ENCODE results near the gene RBM8A.
"Not testable (repeated sequence)": the region's sequence is repeated elsewhere in the genome, so short reads cannot be mapped to it uniquely, and the experiment has no call there.

The RBM8A gene

DNA sequence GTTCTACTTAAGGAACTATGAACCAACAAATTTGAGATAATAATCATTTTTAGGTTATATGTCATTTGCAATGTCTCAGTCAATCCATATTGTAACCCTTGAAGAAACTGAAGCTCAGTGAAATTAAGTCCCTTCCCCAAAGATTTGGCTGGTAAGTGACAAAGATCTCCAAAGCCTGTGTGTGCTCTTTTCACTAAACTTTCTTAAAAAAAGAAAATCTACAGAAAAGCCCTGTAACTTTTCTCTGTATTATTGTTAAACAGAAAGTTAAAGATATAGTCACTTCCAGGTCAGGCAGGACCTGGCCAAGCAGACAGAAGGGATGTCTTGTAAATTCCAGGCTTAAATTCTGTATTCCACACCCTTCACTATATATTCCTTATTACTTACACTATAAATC, 29.1 kb upstream of the RBM8A start:
- DNase-seq, result no peak

DNA sequence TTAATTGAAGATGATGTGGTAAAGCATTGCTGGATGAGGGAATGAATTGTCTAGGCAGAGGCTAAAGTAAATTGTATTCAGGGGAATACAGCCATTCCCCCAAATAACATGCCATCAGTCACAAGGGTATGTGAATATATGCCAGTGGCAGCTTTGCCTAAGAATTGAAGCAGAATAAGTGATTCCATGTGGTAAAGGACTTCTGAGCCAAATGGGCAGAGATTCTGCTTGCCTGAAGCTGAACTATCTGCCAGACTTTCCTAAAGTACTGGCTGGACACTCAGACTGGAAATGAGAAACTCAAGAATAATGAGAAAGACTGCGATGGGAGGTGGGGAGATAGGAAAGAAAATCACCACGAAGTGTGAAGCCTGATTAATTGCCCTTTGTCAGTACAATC, 28.2 kb upstream of the RBM8A start:
- DNase-seq, result no peak

DNA sequence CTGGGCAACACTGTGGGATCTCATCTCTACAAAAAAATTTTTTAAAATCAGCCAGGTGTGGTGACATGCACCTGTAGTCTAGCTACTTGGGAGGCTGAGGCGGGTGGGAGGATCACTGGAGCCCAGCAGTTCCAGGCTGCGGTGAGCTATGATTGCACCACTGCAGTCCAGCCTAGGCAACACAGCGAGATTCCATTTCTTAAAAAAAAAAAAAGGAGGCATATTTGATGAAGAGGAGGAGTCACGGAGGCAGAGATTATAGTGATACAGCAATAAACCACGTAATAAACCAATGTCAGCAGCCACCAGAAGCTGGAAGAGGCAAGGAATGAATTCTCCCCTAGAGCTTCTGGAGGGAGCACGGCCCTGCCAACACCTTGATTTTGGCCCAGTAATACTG, 26.6 kb upstream of the RBM8A start:
- DNase-seq, result no peak

DNA sequence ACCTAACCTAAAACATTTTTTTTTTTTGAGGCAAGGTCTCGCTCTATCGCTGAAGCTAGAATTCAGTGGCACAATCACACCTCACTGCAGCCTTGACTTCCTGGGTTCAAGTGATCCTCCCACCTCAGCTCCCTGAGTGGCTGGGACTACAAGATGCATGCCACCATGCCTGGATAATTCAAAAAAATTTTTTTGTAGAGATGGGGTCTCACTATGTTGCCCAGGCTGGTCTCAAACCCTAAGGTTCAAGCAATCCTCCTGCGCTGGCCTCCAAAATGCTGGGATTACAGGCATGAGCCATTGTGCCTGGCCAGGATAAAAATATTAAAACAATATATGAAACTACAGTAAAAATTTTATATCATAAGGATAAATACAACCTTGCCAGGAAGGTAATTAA, 25.6 kb upstream of the RBM8A start:
- no peak for DNase-seq

DNA sequence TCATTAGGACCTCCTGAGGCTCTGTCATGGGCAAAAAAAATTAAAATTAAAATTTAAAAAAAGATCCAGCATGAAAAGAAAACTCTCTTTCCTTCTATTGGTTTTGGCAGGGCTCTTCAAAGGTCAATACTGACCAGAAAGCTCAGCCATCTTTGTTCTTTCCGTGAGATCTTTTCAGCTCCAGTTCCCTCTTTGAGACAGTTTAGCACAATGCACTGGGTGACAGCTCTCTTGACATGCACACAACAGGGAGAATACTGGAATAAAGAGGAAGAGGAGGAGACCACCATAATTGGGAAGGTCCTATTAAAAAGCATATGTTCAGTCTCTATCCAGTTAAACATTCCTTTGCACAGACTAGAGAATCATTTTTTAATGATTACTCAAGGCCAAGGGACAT, 24.2 kb upstream of the RBM8A start:
- DNase-seq, result no peak

DNA sequence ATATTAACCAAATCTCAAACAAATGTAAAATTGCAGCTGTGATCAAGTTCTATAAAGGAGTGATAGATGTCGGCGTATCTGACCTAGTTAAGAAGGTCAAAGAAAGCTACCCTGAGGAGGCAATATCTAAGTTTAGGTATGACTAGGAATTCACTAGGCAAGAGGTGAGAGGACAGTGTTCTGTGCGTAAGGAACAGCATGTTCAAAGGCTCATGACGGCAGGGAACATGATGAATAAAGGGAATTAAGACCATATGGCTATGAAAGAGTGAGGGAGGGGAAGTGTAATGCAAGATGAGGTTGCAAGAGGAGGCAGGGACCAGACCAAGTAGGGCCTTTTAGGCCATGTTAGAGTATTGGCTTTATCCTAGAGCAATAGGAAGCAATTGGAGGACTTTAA, 21.9 kb upstream of the RBM8A start:
- DNase-seq, result no peak

DNA sequence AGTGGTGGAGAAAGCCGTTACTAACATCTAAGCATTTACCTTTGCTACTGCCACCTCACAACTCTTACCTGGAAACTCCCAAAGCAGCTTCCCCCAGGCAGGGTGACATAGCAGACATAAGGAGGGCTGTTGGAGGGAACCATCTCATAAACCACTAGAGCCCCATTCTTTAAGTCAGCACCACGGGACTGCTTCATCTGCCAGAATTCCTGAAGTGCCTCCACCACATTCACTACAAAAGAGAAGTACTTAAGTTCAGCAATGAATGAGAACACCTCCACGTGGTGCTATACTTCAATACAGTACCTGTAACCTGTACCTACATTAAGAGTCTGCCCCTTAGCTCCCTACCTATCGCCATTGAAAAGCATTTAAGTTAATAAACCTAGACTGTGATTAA, 20.3 kb upstream of the RBM8A start:
- no peak for DNase-seq

DNA sequence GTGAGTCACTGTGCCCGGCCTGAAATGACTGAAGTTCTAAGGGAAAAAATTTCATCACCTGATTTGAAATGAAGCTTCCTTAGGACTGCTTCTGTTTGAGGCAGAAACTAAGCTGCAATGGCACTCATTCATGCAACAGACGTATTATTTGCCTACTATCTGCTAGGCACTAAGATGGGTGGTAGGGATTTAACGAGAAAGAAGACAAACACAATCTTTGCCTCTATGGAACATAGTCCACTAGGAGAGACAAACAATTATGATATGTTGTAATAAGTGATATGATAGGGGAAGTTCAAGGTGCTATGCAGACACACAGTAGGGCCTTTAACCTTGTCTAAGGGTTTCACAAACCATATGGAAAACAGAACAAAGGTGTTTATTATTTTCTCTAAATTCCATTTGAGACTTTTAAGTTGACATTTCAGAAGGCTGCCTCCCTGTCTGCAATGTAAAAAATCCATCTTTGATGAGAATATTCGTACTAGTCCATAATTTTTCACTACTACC, 19.2 kb upstream of the RBM8A start:
- no peak for DNase-seq

DNA sequence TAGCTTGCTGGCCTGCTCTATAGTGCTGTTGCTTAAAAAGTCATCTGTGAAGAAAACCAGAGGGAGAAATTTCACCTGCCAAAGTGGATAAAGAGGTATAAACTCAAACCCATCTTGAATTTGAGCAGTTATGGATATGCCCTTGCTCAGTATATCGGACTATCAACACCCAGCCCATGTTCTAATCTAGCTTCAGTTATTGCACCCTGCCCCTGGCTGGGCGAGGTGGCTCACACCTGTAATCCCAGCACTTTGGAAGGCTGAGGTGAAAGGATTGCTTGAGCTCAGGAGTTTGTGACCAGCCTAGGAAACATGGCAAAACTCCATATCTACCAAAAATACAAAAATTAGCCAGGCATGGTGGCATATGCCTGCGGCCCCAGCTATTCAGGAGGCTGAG, 17.2 kb upstream of the RBM8A start:
- DNase-seq, result no peak

DNA sequence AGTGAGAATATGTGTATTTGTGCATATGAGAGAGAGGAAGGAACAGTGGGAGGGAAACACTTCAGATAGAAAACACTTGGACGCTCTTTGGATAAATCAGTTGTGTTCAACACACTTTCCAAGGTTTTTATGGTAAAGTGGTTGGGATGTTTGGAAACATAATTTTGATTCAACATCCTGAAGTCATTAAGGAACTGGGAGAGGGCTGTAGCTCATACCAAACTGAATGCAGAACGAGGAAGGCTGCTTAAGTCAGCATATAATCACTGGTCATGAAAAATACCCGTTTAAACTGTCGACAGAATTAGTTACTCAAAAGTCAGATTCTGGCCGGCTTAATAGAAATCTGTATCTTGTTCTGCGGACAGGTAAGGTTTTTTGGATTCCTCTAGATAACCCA, 15.6 kb upstream of the RBM8A start:
- no peak for DNase-seq

DNA sequence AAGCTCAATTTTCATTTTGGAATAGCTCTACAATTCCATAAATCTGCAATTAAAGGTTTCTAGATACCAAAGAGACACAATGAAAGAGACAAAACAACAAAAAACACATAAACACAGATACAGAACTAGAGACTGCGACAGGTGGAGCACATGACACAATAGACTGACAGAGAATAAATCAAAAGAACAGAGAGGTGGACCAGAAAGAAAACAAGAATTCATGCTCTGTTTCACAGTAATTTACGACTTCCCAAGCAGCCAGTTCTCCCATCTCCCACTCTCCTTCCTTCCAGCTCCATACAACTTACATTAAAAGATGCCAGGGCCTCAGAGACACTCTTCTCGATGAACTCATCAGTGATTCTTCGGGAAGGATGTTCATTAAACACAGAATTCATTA, 15.1 kb upstream of the RBM8A start:
- DNase-seq, result no peak

DNA sequence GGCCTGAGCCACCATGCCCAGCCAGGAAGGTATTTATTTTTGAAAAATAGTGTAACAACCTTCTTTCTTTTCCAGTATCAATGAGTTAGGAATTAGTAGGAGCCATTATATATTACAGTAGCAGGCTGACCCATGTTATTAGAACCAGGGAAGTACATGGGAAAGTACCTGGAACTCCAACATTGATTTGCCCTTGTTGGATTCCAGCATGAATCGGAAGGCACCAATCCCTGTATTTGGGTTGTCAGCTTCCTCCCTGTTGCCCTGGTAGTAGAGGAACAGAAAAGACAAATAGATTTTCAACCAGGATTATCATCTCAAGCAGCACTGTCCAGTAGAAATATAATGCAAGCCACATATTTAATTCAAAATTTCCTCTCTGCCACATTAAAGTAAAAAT, 10.2 kb upstream of the RBM8A start:
- DNase-seq, result no peak

DNA sequence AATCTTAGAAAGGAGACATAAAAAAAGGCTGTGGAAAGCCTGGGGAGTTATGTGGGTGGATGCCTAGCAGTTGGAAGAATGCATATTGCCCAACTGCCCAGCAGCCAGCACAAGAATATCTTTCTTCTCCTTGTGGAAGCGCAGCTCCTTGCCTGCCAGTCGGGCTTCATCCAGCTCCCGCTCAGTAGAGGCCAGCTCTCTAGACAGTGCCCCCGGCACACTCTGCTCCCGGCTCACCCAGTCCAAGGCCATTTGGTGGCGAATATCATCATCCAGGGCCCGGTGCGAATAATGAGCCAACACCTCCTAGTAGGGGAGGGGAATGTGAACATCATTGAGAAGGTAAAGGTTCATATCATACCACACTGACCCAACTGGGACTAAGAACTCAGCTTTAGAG, 9.0 kb upstream of the RBM8A start:
- DNase-seq, result no peak

DNA sequence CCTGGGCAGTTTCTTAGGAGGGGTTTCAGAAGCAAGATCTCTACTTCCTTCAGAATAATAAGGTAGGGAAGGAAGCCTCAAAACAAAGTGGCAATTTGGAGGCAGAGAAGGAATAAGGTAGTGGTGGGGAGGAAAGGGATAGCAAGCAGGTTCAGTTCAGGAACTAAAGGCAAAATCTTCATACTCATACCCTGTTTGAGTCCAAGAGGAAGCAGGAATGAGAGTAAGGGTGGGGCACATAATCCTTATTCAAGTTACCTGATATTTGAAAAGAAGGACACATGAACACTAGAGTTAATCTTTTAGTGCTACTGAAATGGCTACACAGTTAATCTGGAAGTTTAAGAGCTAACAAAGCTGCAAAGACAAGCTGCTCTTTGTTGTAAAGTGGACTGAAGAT, 8.4 kb upstream of the RBM8A start:
- no peak for DNase-seq

DNA sequence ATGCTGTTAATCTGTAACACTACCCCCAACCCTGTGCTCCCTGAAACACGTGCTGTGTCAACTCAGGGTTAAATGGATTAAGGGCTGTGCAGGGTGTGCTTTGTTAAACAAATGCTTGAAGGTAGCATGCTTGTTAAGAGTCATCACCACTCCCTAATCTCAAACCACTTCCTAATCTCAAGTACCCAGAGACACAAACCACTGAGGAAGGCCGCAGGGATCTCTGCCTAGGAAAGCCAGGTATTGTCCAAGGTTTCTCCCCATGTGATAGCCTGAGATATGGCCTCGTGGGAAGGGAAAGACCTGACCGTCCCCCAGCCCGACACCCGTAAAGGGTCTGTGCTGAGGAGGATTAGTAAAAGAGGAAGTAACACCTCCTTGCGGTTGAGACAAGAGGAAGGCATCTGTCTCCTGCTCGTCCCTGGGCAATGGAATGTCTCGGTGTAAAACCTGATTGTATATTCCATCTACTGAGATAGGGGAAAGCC, 5.3 kb upstream of the RBM8A start:
- DNase-seq, result not testable (repeated sequence)

DNA sequence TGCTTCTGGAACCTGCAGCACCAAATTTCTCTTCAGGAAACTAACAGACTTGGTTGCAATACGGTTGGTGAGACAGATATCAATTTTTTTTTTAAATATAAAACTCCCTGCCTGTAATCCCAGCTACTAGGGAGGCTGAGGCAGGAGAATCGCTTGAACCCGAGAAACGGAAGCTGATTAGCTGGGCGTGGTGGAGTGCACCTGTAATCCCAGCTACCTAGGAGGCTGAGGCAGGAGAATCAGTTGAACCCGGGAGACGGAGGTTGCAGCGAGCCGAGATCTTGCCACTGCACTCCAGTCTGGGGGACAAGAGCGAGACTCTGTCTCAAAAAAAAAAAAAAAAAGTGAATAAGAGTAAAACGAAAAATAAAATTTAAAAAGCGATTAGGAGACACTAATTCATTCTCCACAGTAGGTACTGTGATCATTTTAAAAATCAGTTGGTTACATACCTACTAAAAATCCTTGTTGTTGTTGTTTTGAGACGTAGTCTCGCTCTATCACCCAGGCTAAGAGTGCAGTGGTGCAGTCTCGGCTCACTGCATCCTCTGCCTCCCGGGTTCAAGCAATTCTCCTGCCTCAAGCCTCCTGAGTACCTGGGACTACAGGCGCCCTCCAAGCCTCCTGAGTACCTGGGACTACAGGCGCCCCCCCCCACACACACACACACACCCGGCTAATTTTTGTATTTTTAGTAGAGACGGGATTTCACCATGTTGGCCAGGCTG, 796 bp upstream of the RBM8A start:
- DNase-seq, result no peak

DNA sequence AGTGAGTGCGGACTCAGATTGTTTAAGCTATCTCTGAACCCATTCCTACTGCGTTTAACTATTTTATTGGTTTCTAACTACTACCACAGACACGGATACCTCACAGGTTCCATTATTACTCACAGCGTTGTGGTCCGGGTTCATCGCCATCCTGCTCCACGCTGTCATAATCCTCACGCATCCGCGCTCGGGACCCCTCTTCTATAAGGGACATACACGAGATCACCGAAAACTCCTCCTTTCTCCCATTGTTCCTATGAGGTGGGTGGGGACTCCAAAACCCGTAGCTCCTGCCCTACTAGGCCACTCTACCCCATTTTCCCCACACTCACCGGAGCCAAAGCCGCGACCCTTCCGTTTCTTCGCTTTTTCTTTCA, 610 bp downstream of the RBM8A start:
- peak; percentile 64 for DNase-seq

DNA sequence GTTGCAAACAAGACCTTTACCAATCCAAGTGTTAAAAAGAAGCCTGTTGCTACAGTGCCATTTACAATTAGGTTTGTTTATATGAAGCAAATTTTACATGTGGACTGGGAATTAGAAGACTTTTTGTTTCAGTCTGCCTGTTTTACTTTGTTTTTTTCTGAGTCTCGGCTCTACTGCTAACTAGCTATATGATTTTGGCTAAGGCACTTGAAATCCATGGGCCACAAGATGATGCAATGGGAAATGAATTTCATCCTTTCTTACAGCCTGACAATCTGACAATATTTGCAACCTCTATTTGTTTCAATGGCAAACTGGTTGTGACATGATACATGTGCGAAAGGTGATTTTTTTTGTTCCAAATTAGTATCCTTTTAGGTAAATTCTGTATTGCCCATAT, 5.0 kb downstream of the RBM8A start:
- DNase-seq, result no peak

DNA sequence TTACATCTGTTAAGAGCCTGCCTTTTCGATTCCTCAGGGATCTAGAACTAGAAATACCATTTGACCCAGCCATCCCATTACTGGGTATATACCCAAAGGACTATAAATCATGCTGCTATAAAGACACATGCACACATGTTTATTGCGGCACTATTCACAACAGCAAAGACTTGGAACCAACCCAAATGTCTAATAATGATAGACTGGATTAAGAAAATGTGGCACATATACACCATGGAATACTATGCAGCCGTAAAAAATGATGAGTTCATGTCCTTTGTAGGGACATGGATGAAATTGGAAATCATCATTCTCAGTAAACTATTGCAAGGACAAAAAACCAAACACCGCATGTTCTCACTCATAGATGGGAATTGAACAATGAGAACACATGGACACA, 7.0 kb downstream of the RBM8A start:
- DNase-seq, result not testable (repeated sequence)

DNA sequence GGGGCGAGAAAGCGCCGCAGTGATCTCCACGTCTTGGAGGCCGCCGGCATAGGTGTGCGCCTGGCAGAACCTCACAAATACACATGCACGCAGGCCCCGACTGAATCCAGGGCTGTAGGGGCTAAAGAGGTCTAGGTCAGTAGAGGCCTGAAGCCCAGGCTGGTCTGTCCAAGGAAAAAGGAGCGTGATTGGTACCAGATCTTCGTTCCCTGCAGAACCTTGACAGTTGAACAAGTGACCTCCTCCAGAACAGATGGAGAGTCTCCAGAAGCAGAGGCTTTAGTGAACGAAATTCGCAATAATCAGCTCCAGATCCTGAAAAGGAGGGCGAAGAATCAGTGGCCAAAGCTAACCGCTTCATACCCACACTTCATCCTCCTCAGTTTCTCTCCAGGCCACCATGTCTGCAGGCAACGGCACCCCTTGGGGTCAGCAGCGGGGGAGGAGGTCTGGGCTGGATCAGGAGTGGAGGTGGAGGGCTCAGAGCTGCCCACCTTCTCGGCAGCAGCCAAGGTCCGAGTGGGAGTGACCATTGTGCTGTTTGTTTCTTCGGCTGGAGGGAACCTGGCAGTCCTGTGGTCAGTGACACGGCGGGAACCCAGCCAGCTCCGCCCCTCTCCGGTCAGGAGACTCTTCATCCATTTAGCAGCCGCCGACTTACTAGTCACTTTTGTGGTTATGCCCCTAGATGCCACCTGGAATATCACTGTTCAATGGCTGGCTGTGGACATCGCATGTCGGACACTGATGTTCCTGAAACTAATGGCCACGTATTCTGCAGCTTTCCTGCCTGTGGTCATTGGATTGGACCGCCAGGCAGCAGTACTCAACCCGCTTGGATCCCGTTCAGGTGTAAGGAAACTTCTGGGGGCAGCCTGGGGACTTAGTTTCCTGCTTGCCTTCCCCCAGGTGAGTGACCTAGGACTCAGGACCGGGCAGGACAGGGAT, 8.0 kb downstream of the RBM8A start:
- no peak for DNase-seq

DNA sequence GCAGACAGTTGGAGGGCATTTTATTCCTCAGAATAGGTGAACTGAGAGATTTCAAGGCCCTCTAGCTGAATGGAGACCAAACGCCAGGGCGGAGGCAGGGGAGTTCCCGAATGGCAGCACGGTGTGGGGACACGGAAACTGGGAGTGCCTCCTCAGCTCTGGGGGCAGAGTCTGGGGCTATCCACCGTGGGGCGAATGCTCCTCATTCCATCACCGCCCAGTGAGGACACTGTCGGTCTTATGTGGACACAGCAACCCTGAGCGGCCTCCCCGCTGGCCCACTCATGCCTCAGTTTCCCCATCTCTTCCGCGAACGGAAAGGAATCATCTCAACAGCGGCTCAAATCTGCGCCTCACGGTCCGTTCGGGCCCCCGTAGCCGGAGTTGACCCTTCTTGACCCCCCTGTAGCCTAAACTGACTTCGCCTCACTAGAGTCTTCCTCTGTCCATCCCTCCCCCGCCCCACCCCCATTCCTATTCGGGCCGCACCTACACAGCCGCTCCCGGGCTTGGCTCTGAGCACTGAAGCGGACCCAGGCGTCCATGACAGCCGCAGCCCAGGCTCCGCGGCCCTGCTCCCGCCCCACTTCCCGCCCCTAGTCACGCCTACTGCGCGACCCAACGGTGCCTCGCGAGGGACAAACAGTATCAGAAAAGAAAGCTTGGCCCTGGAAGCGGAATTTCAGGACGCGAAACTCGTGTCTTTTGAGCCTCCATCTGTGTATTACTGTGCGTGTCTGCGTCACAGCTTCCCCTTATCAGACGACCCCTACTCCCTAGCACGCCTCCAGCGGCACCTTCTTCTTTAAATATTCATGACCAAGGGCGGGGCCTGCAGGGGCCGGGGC, 8.9 kb downstream of the RBM8A start, which contains the start of gene PEX11B:
PEX11B (minus strand) TSS at position 574 of the 848 bp plus-strand sequence; CDS start at position 545, 29 bp downstream.
- DNase-seq, result peak; percentile 94

DNA sequence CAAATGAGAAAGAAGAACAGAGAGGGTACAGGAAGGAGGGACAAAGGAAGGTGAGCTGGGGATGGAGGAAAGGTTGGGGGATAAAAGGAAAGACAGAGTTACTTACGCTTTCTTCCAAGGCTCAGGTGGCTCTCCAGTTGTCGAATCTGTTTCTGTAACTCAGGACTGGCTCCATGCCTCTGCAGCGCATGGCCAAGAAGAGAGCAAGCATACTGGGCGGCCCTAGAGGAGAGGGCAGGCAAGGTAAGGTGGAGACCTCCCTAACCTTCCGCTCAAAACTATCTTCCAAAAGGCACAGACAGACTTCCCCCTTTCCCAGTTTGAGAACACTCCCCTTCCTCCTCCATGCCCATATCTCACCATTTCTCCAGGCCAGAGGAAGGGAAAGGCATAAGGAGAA, 9.7 kb downstream of the RBM8A start:
- no peak for DNase-seq

DNA sequence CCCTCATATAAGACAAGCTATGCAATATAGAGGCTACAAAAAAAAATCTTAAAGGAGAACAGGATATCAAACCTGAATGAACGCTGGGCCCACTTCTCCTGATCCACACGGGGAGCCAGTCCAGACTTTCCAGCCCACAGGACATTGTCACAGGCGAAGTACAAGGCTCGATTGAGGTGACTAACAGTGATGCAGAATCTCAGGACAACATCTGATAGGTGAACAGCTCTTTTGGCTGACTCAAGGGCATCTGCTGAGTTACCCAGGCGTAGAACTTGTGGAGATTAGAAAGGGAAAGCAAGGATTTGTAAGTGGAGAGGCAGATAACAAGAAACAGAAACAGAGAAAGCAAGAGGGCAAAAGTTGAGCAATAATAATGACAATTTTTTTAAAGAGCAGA, 10.5 kb downstream of the RBM8A start:
- no peak for DNase-seq

Data from activated naive CD4-positive, alpha-beta T cell treated with anti-CD3 and anti-CD28 coated beads, Interleukin-2, amount 50 U/mL, for 16 hours (primary cell).